Mesenchymal stem cell (in vitro differentiated cells and primary cell): ENCODE data around the gene SSX4B.
"Not testable (repeated sequence)": the region's sequence is repeated elsewhere in the genome, so short reads cannot be mapped to it uniquely, and the experiment has no call there.

ENCODE experiments used
- DNase-seq: peaks from one replicate; pipeline ENCODE4 v3.0.0-alpha.2; 2013
- H2AFZ ChIP-seq: one replicate; pipeline ENCODE4 v1.6.1; 2013; ENCODE audit warnings: low read depth, mild to moderate bottlenecking, control low read depth, inconsistent platforms, low read length, moderate library complexity
- H2AK5ac ChIP-seq: 2 replicates; pipeline ENCODE4 v1.6.1; 2013; ENCODE audit warnings: low read length, moderate library complexity, mild to moderate bottlenecking, inconsistent platforms; ENCODE audit not compliant: severe bottlenecking
- H2BK120ac ChIP-seq: one replicate; pipeline ENCODE4 v1.6.1; 2013; ENCODE audit warnings: low read depth, mild to moderate bottlenecking, inconsistent platforms, low read length, moderate library complexity
- H2BK12ac ChIP-seq, 2 experiments: one replicate each; pipeline ENCODE4 v1.6.1; 2013; ENCODE audit warnings: inconsistent platforms in 2 of 2, low read length in 2 of 2, mild to moderate bottlenecking in 2 of 2, moderate library complexity in 2 of 2, control low read depth in 1 of 2
- H2BK15ac ChIP-seq: one replicate; pipeline ENCODE4 v1.6.1; 2013; ENCODE audit warnings: mild to moderate bottlenecking, low read depth, inconsistent platforms; ENCODE audit not compliant: poor library complexity, severe bottlenecking
- H2BK5ac ChIP-seq: 2 replicates; pipeline ENCODE4 v1.6.1; 2013; ENCODE audit warnings: low read depth, mild to moderate bottlenecking, low read length, control low read depth, inconsistent platforms; ENCODE audit not compliant: poor library complexity, severe bottlenecking
- H3K14ac ChIP-seq, 2 experiments: one replicate each; pipeline ENCODE4 v1.6.1; 2013; ENCODE audit warnings: inconsistent platforms in 2 of 2, low read length in 2 of 2, control low read depth in 1 of 2, mild to moderate bottlenecking in 1 of 2, moderate library complexity in 1 of 2
- H3K18ac ChIP-seq, 2 experiments: one replicate each; pipeline ENCODE4 v1.6.1; 2013; ENCODE audit warnings: inconsistent platforms in 2 of 2, low read length in 2 of 2, control low read depth in 1 of 2, low read depth in 1 of 2, mild to moderate bottlenecking in 1 of 2
- H3K23ac ChIP-seq, 2 experiments: one replicate each; pipeline ENCODE4 v1.6.1; 2013; ENCODE audit warnings: inconsistent platforms in 2 of 2, low read length in 2 of 2, mild to moderate bottlenecking in 2 of 2, moderate library complexity in 2 of 2, control low read depth in 1 of 2
- H3K27ac ChIP-seq: 2 replicates; pipeline ENCODE4 v1.5.1; 2013; ENCODE audit warnings: mild to moderate bottlenecking, moderate library complexity, low read length, control low read depth, inconsistent platforms; ENCODE audit not compliant: poor library complexity, severe bottlenecking
- H3K27me3 ChIP-seq, 2 experiments: 2 replicates each; pipeline versions ENCODE4 v1.6.1 to v1.7.0; 2013; ENCODE audit warnings: low read length in 2 of 2, mild to moderate bottlenecking in 2 of 2, moderate library complexity in 2 of 2, control low read depth in 1 of 2, inconsistent platforms in 1 of 2; ENCODE audit not compliant: control insufficient read depth in 1 of 2, insufficient read depth in 1 of 2
- H3K36me3 ChIP-seq, 2 experiments: 2 replicates each; pipeline versions ENCODE4 v1.6.1 to v1.7.0; 2013; ENCODE audit warnings: low read length in 2 of 2, control low read depth in 1 of 2, inconsistent platforms in 1 of 2, low read depth in 1 of 2, mild to moderate bottlenecking in 1 of 2; ENCODE audit not compliant: insufficient read depth in 2 of 2, control insufficient read depth in 1 of 2
- H3K4ac ChIP-seq, 2 experiments: one replicate each; pipeline ENCODE4 v1.6.1; 2013; ENCODE audit warnings: inconsistent platforms in 2 of 2, low read length in 2 of 2, mild to moderate bottlenecking in 2 of 2, moderate library complexity in 2 of 2, control low read depth in 1 of 2, low read depth in 1 of 2
- H3K4me1 ChIP-seq: 2 replicates; pipeline ENCODE4 v1.6.1; 2013; ENCODE audit warnings: low read depth, low read length, control low read depth; ENCODE audit not compliant: control insufficient read depth, insufficient read depth
- H3K4me2 ChIP-seq: 2 replicates; pipeline ENCODE4 v1.6.1; 2013; ENCODE audit warnings: low read length, mild to moderate bottlenecking, inconsistent platforms; ENCODE audit not compliant: poor library complexity, severe bottlenecking
- H3K4me3 ChIP-seq, 2 experiments: 2 replicates each; pipeline versions ENCODE4 v1.5.1 to v1.7.0; 2013; ENCODE audit warnings: low read length in 2 of 2, mild to moderate bottlenecking in 2 of 2, control low read depth in 1 of 2, low read depth in 1 of 2; ENCODE audit not compliant: insufficient read depth in 1 of 2
- H3K79me1 ChIP-seq: replicated peaks from 2 replicates; pipeline ENCODE4 v1.6.1; 2013; ENCODE audit warnings: mild to moderate bottlenecking, control low read depth, low read length, inconsistent platforms; ENCODE audit not compliant: poor library complexity, severe bottlenecking
- H3K9ac ChIP-seq: 2 replicates; pipeline ENCODE4 v1.7.0; 2013; ENCODE audit warnings: mild to moderate bottlenecking, low read length, moderate library complexity
- H3K9me3 ChIP-seq: 2 replicates; pipeline ENCODE4 v1.7.0; 2013; ENCODE audit warnings: mild to moderate bottlenecking, low read length; ENCODE audit not compliant: control insufficient read depth
- H4K8ac ChIP-seq: one replicate; pipeline ENCODE4 v1.6.1; 2013; ENCODE audit warnings: inconsistent platforms, mild to moderate bottlenecking, low read length, moderate library complexity
- H4K91ac ChIP-seq: one replicate; pipeline ENCODE4 v1.6.1; 2013; ENCODE audit warnings: mild to moderate bottlenecking, low read length, inconsistent platforms
- WGBS: methylation state at CpG from one replicate; pipeline ENCODE4 v1.1.7; 2013; ENCODE audit warnings: mixed read lengths; 5-methylcytosine and 5-hydroxymethylcytosine counted together

Gene SSX4B

GRCh38 chrX:48370408-48370807 is 41.4 kb downstream of the SSX4B start:
- not testable (repeated sequence) for H3K14ac ChIP-seq, H4K8ac ChIP-seq, H3K4me3 ChIP-seq, H2BK15ac ChIP-seq, H3K4me1 ChIP-seq, H3K23ac ChIP-seq, H2AK5ac ChIP-seq, H3K4me2 ChIP-seq, H3K79me1 ChIP-seq, H3K27ac ChIP-seq, H3K18ac ChIP-seq, H3K9ac ChIP-seq, H3K4ac ChIP-seq, H4K91ac ChIP-seq, DNase-seq, H3K9me3 ChIP-seq, H3K27me3 ChIP-seq, H3K36me3 ChIP-seq, H2BK120ac ChIP-seq, H2BK12ac ChIP-seq, H2BK5ac ChIP-seq, H2AFZ ChIP-seq
- no CpG with 5 or more reads among the region's 8 CpGs for WGBS

GRCh38 chrX:48367717-48368408 is 43.9 kb downstream of the SSX4B start:
- H4K8ac ChIP-seq, H2BK12ac ChIP-seq, H4K91ac ChIP-seq, H3K27ac ChIP-seq, H3K4me3 ChIP-seq, H2AK5ac ChIP-seq, H3K4me1 ChIP-seq, H2BK15ac ChIP-seq, H3K27me3 ChIP-seq, H3K23ac ChIP-seq, H3K14ac ChIP-seq, H3K36me3 ChIP-seq, H3K4me2 ChIP-seq, DNase-seq, H2AFZ ChIP-seq, H3K4ac ChIP-seq, H3K9me3 ChIP-seq, H3K18ac ChIP-seq, H3K79me1 ChIP-seq, H2BK5ac ChIP-seq, H2BK120ac ChIP-seq, H3K9ac ChIP-seq: not testable (repeated sequence)
- WGBS = no CpG with 5 or more reads among the region's 12 CpGs

GRCh38 chrX:48359281-48359680 is 52.5 kb downstream of the SSX4B start:
- H3K36me3 ChIP-seq, H3K23ac ChIP-seq, H3K9me3 ChIP-seq, H3K79me1 ChIP-seq, H3K4me1 ChIP-seq, H3K4me3 ChIP-seq, H3K4ac ChIP-seq, H2BK12ac ChIP-seq, DNase-seq, H3K9ac ChIP-seq, H2BK5ac ChIP-seq, H3K18ac ChIP-seq, H2AFZ ChIP-seq, H3K4me2 ChIP-seq, H4K8ac ChIP-seq, H2BK120ac ChIP-seq, H4K91ac ChIP-seq, H2AK5ac ChIP-seq, H3K27ac ChIP-seq, H3K27me3 ChIP-seq, H3K14ac ChIP-seq, H2BK15ac ChIP-seq: not testable (repeated sequence)
- 81% methylated on average over 2 of the region's 6 CpGs for WGBS

- H2BK12ac ChIP-seq = no peak overlapping the region
- no peaks in the 10 kb centered on the region for H3K4me1 ChIP-seq
- H2BK15ac ChIP-seq = no peak overlapping the region
- H3K79me1 ChIP-seq = no peaks in the 10 kb centered on the region
- no peak overlapping the region for H4K8ac ChIP-seq
- no peaks in the 10 kb centered on the region for H3K27me3 ChIP-seq
- no peak overlapping the region for H3K27ac ChIP-seq
- no peak overlapping the region for H3K4me3 ChIP-seq
- no peaks in the 10 kb centered on the region for H3K36me3 ChIP-seq
- no peak overlapping the region for H3K23ac ChIP-seq
- H3K4ac ChIP-seq = no peak overlapping the region
- no peak overlapping the region for H3K14ac ChIP-seq
- H4K91ac ChIP-seq = no peak overlapping the region
- H3K18ac ChIP-seq = no peak overlapping the region
- H2BK120ac ChIP-seq = no peak overlapping the region
- no peak for DNase-seq
- H2AK5ac ChIP-seq = no peak overlapping the region
- no peak overlapping the region for H3K4me2 ChIP-seq
- 82% methylated on average over 5 of the region's 8 CpGs for WGBS
- H2AFZ ChIP-seq = no peak overlapping the region
- H2BK5ac ChIP-seq = no peak overlapping the region
- H3K9me3 ChIP-seq = no peaks in the 10 kb centered on the region
- H3K9ac ChIP-seq = no peak overlapping the region
Measured at GRCh38 chrX:48357681-48358080, 54.1 kb downstream of the SSX4B start.
